Measurements from ENCODE around the gene FCRL6. TPM values are rescaled to one million over a fixed set of nuclear protein-coding genes. Genes with fewer than 3 reads are reported as not detected.

The FCRL6 gene
- total and polyA plus RNA-seq, 2 donors (not counting 1 experiment from before 2014, with no cell fraction given): not detected

DNA sequence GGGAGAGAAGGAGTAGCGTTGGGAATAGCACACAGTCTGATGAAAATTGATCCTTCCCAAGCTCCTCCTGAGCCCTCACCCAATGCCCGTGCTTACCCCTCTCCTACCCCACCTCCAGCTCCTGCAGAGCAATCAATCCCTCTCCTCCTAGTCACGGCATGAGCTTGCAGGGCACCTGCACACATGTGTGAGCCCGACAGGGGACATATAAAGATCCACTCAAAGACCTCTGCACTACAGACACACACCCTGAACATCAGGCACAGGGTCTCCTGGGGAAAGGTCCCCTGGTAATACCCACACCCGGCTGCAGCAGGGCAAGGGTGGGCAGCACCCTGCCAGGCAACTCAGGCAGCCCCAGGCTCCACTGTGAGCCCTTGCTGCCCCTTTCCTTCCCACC lies 59.9 kb downstream of the FCRL6 start:
- Histone ChIP-seq H3K36me3 (ENCODE audit: control insufficient read depth, insufficient read depth, low read length) (no peaks in the 10 kb centered on the region), H4K20me1 (ENCODE audit: control insufficient read depth, extremely low read depth, insufficient read depth, low read length) (no peaks in the 10 kb centered on the region), H3K4me3 (replicated peaks in 1 of 4; ENCODE audit: control extremely low read depth in 1 of 4, insufficient read depth in 1 of 4, low read depth in 3 of 4, low read length in 4 of 4) (no peak overlapping the region), H3K27me3 (ENCODE audit: control insufficient read depth, insufficient read depth, low read length) (no peaks in the 10 kb centered on the region), H3K4me1 (ENCODE audit: control insufficient read depth, extremely low read depth, insufficient read depth, low read length) (no peaks in the 10 kb centered on the region), H2AFZ (ENCODE audit: low read length) (no peak overlapping the region), H3K9me3 (ENCODE audit: control insufficient read depth, insufficient read depth, low read depth, low read length) (no peaks in the 10 kb centered on the region), H3K79me2 (ENCODE audit: control insufficient read depth, insufficient read depth, low read length) (no peaks in the 10 kb centered on the region), H3K27ac (ENCODE audit: insufficient read depth, low read length) (no peak overlapping the region), H3K4me2 (ENCODE audit: extremely low read depth, insufficient read depth, low read length) (no peak overlapping the region), H3K9ac (ENCODE audit: insufficient read depth, low read length) (no peak overlapping the region)
- no peak for DNase-seq (ENCODE audit: low read depth in 2 of 2)
- TF ChIP-seq, protein P1, sequence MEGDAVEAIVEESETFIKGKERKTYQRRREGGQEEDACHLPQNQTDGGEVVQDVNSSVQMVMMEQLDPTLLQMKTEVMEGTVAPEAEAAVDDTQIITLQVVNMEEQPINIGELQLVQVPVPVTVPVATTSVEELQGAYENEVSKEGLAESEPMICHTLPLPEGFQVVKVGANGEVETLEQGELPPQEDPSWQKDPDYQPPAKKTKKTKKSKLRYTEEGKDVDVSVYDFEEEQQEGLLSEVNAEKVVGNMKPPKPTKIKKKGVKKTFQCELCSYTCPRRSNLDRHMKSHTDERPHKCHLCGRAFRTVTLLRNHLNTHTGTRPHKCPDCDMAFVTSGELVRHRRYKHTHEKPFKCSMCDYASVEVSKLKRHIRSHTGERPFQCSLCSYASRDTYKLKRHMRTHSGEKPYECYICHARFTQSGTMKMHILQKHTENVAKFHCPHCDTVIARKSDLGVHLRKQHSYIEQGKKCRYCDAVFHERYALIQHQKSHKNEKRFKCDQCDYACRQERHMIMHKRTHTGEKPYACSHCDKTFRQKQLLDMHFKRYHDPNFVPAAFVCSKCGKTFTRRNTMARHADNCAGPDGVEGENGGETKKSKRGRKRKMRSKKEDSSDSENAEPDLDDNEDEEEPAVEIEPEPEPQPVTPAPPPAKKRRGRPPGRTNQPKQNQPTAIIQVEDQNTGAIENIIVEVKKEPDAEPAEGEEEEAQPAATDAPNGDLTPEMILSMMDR (conservative IDR thresholded peaks at IDR 0.05 in 1 of 2, IDR thresholded peaks at IDR 0.05 in 1 of 2; ENCODE audit: low read depth in 1 of 2, low read length in 2 of 2): no peak
- no peak for TF ChIP-seq EZH2 (IDR thresholded peaks at IDR 0.05; ENCODE audit: low read length, missing control alignments)

DNA sequence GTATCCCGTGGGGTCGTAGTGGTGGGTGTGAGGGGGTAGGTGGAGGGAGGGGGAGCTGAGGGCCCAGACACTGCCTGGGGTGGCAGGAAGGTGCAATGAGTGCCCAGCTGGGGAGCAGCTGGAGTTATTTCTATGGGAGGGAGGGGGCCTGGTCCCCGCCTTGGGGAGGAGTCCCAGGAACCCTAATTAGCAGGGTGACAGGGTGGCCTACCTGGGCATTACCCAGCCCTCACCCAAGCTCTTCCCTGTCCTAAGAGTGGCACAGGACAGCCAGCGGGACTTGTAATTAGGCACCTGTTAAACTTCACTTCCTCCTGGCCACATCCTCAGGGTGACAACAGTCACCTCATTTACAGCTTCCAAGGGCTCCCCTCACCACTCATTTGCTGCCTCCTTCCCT lies 60.4 kb downstream of the FCRL6 start, which contains the start of gene VSIG8:
Gene VSIG8, minus strand, starts transcription at position 101 of the 400 bp plus-strand sequence. CDS start 136 bp downstream, outside the sequence.
- Histone ChIP-seq H3K9ac (ENCODE audit: insufficient read depth, low read length) (no peak within 1 kb of the TSS), H3K4me1 (ENCODE audit: control insufficient read depth, extremely low read depth, insufficient read depth, low read length) (peaks cover under 1% of the 10 kb centered on the region), H3K27ac (ENCODE audit: insufficient read depth, low read length) (no peak within 1 kb of the TSS), H3K4me2 (ENCODE audit: extremely low read depth, insufficient read depth, low read length) (no peak within 1 kb of the TSS), H3K27me3 (ENCODE audit: control insufficient read depth, insufficient read depth, low read length) (no peaks in the 10 kb centered on the region), H2AFZ (ENCODE audit: low read length) (no peak within 1 kb of the TSS), H4K20me1 (ENCODE audit: control insufficient read depth, extremely low read depth, insufficient read depth, low read length) (no peaks in the 10 kb centered on the region), H3K4me3 (replicated peaks in 1 of 4; ENCODE audit: control extremely low read depth in 1 of 4, insufficient read depth in 1 of 4, low read depth in 3 of 4, low read length in 4 of 4) (no peak within 1 kb of the TSS), H3K36me3 (ENCODE audit: control insufficient read depth, insufficient read depth, low read length) (no peaks in the 10 kb centered on the region), H3K79me2 (ENCODE audit: control insufficient read depth, insufficient read depth, low read length) (no peaks in the 10 kb centered on the region), H3K9me3 (ENCODE audit: control insufficient read depth, insufficient read depth, low read depth, low read length) (no peaks in the 10 kb centered on the region)
- no peak for TF ChIP-seq EZH2 (IDR thresholded peaks at IDR 0.05; ENCODE audit: low read length, missing control alignments)
- TF ChIP-seq, protein P1 (conservative IDR thresholded peaks at IDR 0.05 in 1 of 2, IDR thresholded peaks at IDR 0.05 in 1 of 2; ENCODE audit: low read depth in 1 of 2, low read length in 2 of 2): no peak
- no peak for DNase-seq (ENCODE audit: low read depth in 2 of 2)

DNA sequence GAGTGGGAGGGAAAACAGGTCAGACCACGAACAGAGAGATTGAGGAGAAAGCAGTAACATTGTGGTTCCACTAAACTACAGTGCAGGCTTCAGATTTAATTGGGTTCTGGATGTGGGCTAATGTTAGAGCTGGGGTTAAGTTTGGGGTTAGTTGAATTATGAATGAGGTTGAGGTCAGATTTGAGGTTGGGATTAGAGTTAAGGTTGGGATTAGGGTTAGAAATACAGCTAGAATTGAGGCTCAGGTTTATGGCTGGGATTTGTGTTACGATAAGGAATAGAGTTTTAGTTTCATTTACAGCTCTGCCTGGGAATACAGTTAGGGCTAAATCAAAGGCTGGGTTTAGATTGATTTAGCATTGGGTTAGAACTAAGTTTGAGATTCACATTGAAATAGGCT lies 62.1 kb downstream of the FCRL6 start:
- Histone ChIP-seq H3K4me2 (ENCODE audit: extremely low read depth, insufficient read depth, low read length) (no peak overlapping the region), H3K4me1 (ENCODE audit: control insufficient read depth, extremely low read depth, insufficient read depth, low read length) (peaks cover 8% of the 10 kb centered on the region), H3K4me3 (replicated peaks in 1 of 4; ENCODE audit: control extremely low read depth in 1 of 4, insufficient read depth in 1 of 4, low read depth in 3 of 4, low read length in 4 of 4) (no peak overlapping the region), H3K9ac (ENCODE audit: insufficient read depth, low read length) (no peak overlapping the region), H4K20me1 (ENCODE audit: control insufficient read depth, extremely low read depth, insufficient read depth, low read length) (no peaks in the 10 kb centered on the region), H3K27ac (ENCODE audit: insufficient read depth, low read length) (no peak overlapping the region), H2AFZ (ENCODE audit: low read length) (no peak overlapping the region), H3K79me2 (ENCODE audit: control insufficient read depth, insufficient read depth, low read length) (no peaks in the 10 kb centered on the region), H3K27me3 (ENCODE audit: control insufficient read depth, insufficient read depth, low read length) (no peaks in the 10 kb centered on the region), H3K36me3 (ENCODE audit: control insufficient read depth, insufficient read depth, low read length) (no peaks in the 10 kb centered on the region), H3K9me3 (ENCODE audit: control insufficient read depth, insufficient read depth, low read depth, low read length) (no peaks in the 10 kb centered on the region)
- no peak for DNase-seq (ENCODE audit: low read depth in 2 of 2)
- TF ChIP-seq, protein P1 (conservative IDR thresholded peaks at IDR 0.05 in 1 of 2, IDR thresholded peaks at IDR 0.05 in 1 of 2; ENCODE audit: low read depth in 1 of 2, low read length in 2 of 2): no peak
- TF ChIP-seq EZH2 (IDR thresholded peaks at IDR 0.05; ENCODE audit: low read length, missing control alignments): no peak

Other genes with a start within 250 kb of the FCRL6 start
- gene APCS, start 214.5 kb upstream of the FCRL6 start, total RNA-seq: not detected in 2 replicates
- gene APCS, start 214.5 kb upstream of the FCRL6 start, polyA plus RNA-seq: not detected in 2 replicates
- not detected in 2 replicates for gene CRP, start 87.8 kb upstream of the FCRL6 start, total RNA-seq
- gene CRP, start 87.8 kb upstream of the FCRL6 start, polyA plus RNA-seq: not detected in 2 replicates
- gene DUSP23, start 21.4 kb upstream of the FCRL6 start, total RNA-seq: 11.6 and 21.6 TPM in 2 replicates
- gene DUSP23, start 21.4 kb upstream of the FCRL6 start, polyA plus RNA-seq: 4.7 and 7.5 TPM in 2 replicates
- under 0.01 TPM in 1 of 2 replicates, not detected in the other for gene SLAMF8, start 24.5 kb downstream of the FCRL6 start, total RNA-seq
- gene SLAMF8, start 24.5 kb downstream of the FCRL6 start, polyA plus RNA-seq: 0.02 TPM in 1 of 2 replicates, not detected in the other
- gene VSIG8, start 60.3 kb downstream of the FCRL6 start, total RNA-seq: under 0.01 TPM in 2 replicates
- gene VSIG8, start 60.3 kb downstream of the FCRL6 start, polyA plus RNA-seq: not detected in 2 replicates
- 0.51 and 1.5 TPM in 2 replicates for gene CFAP45, start 97.8 kb downstream of the FCRL6 start, total RNA-seq
- 1.1 and 1.2 TPM in 2 replicates for gene CFAP45, start 97.8 kb downstream of the FCRL6 start, polyA plus RNA-seq
- 220 and 300 TPM in 2 replicates for gene TAGLN2, start 123.1 kb downstream of the FCRL6 start, total RNA-seq
- 718 and 768 TPM in 2 replicates for gene TAGLN2, start 123.1 kb downstream of the FCRL6 start, polyA plus RNA-seq
- under 0.01 TPM in 2 replicates for gene IGSF9, start 143.3 kb downstream of the FCRL6 start, total RNA-seq
- gene IGSF9, start 143.3 kb downstream of the FCRL6 start, polyA plus RNA-seq: not detected in 2 replicates
- not detected in 2 replicates for gene SLAMF9, start 151.9 kb downstream of the FCRL6 start, total RNA-seq
- not detected in 2 replicates for gene SLAMF9, start 151.9 kb downstream of the FCRL6 start, polyA plus RNA-seq
- 4.1 and 4.5 TPM in 2 replicates for gene PIGM, start 229.6 kb downstream of the FCRL6 start, total RNA-seq
- gene PIGM, start 229.6 kb downstream of the FCRL6 start, polyA plus RNA-seq: 6.4 and 6.7 TPM in 2 replicates

Measured in fibroblast of lung (primary cell).